Glomerular endothelial cell (primary cell): ENCODE data around the gene ETNPPL. TPM values are rescaled to one million over a fixed set of nuclear protein-coding genes. Genes with fewer than 3 reads are reported as not detected.

Source experiments
- DNase-seq: peaks from one replicate; pipeline ENCODE4 v3.0.0-alpha.2; 2011; ENCODE audit warnings: low read depth, low spot score; ENCODE audit errors: extremely low read depth
- total RNA-seq: library from RNA; depleted of rRNA; stranded (reverse); fragments of >200 nt; gene quantifications from 2 replicates; pipeline ENCODE4 v1.2.3, GENCODE V29; 2015

ETNPPL gene
- total RNA-seq = not detected in 2 replicates

- no peak for DNase-seq
These were observed at the start of gene ETNPPL for GRCh38 chr4:108762559-108763225. Gene ETNPPL, minus strand, starts transcription at chr4:108763053. Its CDS starts 155 bp downstream, at chr4:108762898.

DNA sequence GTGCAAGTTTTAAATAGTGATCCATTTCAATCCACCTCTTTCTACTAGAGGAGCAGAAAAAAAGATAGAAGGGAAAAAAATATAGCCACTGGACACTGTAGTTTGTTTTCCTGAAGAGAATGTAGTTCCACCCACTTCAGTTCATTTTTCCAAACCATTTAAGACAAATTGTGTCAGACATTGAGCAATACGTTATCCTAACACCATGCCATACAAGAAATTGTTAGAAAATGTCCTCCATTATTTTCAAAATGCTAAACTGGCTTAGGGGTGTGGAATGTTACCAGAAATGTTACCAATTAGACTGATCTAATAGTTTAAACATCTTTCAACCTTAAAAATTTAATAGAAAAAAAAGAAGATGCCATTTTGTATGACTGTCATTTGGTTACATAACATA lies 48.6 kb upstream of the ETNPPL start:
- DNase-seq = no peak

DNA sequence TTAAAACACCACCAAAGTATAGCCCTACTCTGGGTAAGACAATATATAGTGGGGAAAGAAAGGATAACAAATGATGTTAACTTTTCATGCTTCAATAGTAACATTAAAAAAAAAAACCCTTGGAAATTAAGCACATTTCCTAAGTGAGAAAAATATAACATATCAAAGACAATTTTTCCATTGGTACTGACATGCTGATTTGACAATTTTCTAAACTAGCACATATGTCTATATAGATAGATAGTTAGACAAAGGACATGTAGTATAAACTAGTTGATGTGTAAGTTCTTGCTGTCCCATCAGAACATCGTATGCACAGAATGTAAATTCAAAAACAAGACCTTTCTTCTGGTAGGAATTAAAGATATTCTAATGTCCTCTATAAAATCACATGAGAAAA lies 47.2 kb upstream of the ETNPPL start:
- no peak for DNase-seq

- no peak for DNase-seq
These were observed 41.9 kb upstream of the ETNPPL start for GRCh38 chr4:108804648-108805273.

DNA sequence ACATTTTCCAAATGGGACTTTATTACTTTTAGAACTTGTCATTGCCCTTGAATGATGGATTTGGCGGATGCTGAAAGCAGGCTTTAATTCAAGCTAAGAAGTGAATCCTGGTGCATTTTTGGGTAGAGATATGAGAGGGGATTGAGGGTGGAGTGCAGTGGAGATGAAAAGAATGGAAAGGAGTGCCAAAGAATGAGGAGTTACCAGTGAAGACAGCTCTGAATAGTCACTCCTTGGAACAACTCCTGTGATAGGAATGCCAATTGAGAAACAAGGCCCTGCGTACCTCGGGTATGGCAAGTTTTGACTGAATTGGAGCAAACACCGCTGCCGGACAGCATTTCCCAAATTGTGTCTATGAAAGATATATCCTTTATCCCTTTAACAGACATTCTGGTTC lies 36.5 kb upstream of the ETNPPL start:
- no peak for DNase-seq

- no peak for DNase-seq
These were observed 33.3 kb upstream of the ETNPPL start for GRCh38 chr4:108796173-108796572.

DNA sequence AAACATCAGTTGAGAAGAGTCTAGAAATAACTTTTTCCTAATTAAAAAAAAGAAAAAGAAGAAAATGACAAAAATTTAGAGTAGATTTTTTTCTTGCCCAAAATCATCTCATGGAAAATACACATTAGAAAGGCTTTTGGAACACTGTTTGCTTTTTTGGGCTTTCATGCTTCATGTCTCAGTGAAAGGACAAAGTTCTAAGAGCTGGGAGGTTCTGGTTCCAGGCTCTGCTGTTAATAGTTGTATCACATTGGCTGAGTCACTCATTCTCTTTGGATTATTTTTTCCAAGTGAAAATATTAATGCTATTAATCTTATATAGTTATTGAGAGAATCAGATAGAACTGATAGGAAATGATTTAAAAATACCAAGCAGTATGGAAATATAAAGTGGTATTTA lies 32.9 kb upstream of the ETNPPL start:
- DNase-seq = no peak

DNA sequence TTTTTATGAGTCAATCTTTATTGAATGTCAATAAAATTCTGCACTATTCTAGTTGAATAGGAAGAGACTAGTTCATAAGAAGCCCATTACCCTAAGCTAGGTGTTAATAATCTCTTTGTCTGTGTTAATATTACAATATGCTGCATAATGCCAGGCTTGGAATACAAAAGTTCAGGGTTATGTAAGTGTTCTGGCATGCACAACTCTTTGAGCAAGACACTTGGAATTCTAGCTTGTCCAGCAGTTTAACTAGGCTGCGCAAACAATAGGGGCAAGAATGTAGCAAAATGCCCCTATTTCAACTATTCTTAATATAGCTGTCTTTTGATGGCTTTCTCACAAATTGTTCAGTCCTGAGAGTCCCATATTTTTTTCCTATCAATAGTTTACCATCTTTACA lies 31.3 kb upstream of the ETNPPL start:
- no peak for DNase-seq

DNA sequence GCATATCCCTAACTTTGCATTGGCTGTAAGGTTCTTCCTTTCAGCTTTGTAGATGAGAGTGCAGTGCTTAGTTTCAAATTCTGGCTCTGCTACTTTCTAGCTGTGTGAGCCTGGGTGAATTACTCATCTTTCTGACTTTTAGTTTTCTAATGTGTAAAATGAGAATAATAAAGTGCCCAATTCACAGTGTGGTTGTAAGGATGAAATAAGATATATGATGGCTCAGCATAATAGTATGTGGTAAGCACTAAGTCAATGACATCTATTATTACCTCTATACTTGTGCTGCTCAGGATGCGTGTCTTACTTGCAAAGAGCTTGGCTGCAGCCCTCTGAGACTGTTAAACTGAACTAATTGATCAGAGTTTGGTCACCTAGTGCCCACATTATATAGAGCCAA lies 30.6 kb upstream of the ETNPPL start:
- no peak for DNase-seq

DNA sequence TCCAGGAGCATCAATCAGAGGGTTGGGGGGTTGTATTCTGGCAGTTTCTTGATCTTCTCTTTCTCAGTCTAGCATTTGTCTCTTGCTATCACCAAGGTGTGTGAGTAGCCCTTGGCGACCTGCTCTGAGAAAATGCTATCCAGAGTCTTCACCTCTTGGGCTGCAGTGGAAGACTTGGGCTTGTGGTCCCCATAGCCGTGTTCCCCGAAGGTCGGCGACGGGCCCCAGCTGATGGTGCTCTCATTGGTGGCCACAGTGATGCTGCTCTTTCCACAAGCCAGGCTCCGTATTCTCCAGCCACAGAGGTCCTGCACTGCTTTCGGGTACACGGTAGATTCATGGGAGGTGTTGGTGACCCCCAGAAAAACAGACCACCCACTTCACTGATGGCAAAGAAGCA lies 25.9 kb upstream of the ETNPPL start:
- DNase-seq = no peak

GRCh38 chr4:108787724-108788123 lies 24.9 kb upstream of the ETNPPL start:
- DNase-seq = no peak

- DNase-seq = no peak
These were observed 24.3 kb upstream of the ETNPPL start for GRCh38 chr4:108787106-108787505.

DNA sequence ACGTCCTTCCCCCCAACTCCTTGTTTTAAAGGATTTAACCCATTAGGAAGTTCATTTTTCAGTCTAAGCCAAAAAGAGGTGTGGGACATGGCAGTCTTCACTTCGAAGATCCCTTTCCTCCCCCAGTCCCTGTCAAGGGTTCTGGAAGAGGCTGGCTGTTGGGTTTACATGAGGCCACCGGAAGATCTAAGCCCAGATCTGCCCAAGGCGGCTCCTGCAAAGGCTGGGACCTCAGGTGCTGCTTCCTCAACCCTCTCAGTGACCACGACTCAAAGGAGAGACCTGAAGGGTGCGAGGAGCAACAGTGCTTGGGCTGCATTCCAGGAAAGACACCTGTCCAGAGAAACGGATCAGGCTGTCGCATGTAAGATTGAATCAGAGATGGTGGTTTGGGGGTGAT lies 23.5 kb upstream of the ETNPPL start:
- DNase-seq = no peak

DNA sequence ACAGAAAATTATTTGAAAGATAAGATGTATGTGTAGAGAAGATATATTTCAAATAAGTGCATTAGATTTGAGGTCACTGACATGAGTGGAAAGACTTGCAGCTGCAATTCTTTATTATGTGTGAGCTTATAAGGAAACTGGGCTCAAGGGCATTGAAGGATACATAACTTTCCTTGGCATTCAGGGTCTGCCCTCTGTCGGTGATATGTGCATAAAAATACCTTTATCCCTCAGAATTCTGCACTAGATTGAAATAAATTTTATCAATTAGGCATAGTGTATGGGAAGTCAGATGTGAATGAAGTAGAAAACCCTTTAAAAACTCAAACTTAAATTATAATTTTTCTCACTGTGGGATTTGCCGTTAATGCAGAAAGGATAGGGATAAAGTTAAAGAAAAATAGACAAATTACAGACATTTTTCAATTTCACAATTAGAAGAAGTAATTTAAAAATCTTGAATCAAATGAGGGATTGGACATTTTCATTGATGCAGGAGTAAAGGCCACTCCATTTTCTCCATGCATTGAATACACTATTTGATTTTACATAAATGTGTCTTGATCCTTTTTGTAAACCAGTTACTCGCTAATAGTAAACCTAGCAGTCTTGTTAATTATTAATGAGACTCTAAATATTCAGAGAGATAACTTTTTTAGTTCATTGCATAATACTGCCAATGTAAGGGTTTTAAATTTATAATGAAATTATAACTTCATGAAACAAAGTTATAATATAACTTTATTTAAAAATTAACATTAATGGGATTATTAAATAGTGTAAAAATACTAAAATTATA lies 21.0 kb upstream of the ETNPPL start:
- DNase-seq = no peak

DNA sequence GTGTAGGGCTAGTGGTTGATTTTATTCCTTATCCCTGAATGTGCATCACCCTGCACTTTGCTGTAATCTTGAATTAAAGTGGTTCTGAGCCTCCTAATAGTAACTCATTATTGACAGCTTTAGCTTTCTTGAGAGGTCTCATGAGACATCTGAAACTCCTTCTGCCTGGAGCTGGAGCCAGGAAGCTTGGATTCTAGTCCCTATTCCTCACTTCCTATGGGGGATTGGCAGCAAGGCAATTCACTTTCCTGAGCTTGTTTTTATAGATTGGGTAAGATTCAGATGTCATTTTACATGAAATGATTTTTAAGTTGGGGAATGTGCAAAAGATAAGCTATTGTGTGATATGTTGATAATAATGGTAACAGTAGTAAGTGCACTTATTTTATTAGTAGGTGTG lies 17.1 kb upstream of the ETNPPL start:
- no peak for DNase-seq

DNA sequence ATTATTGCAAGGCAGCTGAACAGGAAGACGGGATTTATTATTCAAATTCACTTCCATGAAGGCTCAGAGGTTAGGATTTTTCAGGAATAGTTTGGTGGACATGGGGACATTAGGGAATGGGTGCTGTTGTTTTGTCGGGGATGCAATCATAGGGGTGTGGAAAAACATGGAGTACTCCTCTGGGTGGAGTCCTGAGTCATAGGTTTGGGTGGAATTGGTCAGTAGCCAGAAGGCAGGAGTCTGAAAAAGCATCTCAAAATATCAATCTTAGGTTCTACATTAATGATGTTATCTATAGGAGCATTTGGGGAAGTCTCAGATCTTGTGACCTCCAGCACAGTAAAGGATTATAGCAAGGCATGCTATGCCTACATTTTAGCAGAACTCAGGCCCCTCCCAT lies 14.5 kb upstream of the ETNPPL start:
- no peak for DNase-seq

GRCh38 chr4:108775921-108776320 lies 13.1 kb upstream of the ETNPPL start:
- no peak for DNase-seq

- DNase-seq = no peak
These were observed 12.1 kb upstream of the ETNPPL start for GRCh38 chr4:108774809-108775530.

- no peak for DNase-seq
These were observed 9.5 kb upstream of the ETNPPL start for GRCh38 chr4:108772402-108772801.

GRCh38 chr4:108766058-108766457 lies 3.2 kb upstream of the ETNPPL start:
- DNase-seq = no peak

GRCh38 chr4:108763986-108764385 lies 1.1 kb upstream of the ETNPPL start:
- no peak for DNase-seq
